ENCODE measurements around the gene PPFIBP1.

Gene PPFIBP1

GRCh38 chr12:27673101-27673718 lies 149.2 kb downstream of the PPFIBP1 start:
- DNase-seq = no peak

- DNase-seq = no peak
Measured at GRCh38 chr12:27674989-27675388, 151.0 kb downstream of the PPFIBP1 start.

- DNase-seq = no peak
Measured at GRCh38 chr12:27680619-27681018, 156.6 kb downstream of the PPFIBP1 start.

GRCh38 chr12:27682534-27682933 lies 158.5 kb downstream of the PPFIBP1 start:
- no peak for DNase-seq

- no peak for DNase-seq
Measured at GRCh38 chr12:27685274-27685673, 161.3 kb downstream of the PPFIBP1 start.

- no peak for DNase-seq
Measured at GRCh38 chr12:27686147-27686546, 162.1 kb downstream of the PPFIBP1 start.

GRCh38 chr12:27688671-27689070 lies 164.7 kb downstream of the PPFIBP1 start:
- DNase-seq = no peak

GRCh38 chr12:27689558-27690180 lies 165.7 kb downstream of the PPFIBP1 start:
- DNase-seq = no peak

- no peak for DNase-seq
Measured at GRCh38 chr12:27693403-27693802, 169.4 kb downstream of the PPFIBP1 start.

- no peak for DNase-seq
Measured at GRCh38 chr12:27695556-27696292, 171.7 kb downstream of the PPFIBP1 start.

- DNase-seq = no peak
Measured at GRCh38 chr12:27696293-27696652, 172.3 kb downstream of the PPFIBP1 start, which contains the start of gene REP15. TSS of gene REP15 (plus strand) at chr12:27696447. CDS start at chr12:27696563, 116 bp downstream.

GRCh38 chr12:27696864-27697564 lies 173.0 kb downstream of the PPFIBP1 start:
- DNase-seq = no peak

GRCh38 chr12:27703720-27704452 lies 179.9 kb downstream of the PPFIBP1 start:
- DNase-seq = peak; percentile 81

- DNase-seq = no peak
Measured at GRCh38 chr12:27705263-27705662, 181.3 kb downstream of the PPFIBP1 start.

- no peak for DNase-seq
Measured at GRCh38 chr12:27707216-27707615, 183.2 kb downstream of the PPFIBP1 start.

- no peak for DNase-seq
Measured at GRCh38 chr12:27709212-27709931, 185.4 kb downstream of the PPFIBP1 start.

GRCh38 chr12:27709932-27710591 lies 186.1 kb downstream of the PPFIBP1 start:
- peak; percentile 48 to 55 for DNase-seq

- DNase-seq = peak; percentile 93
Measured at GRCh38 chr12:27710592-27711316, 186.7 kb downstream of the PPFIBP1 start, which contains the start of gene MRPS35. TSS of gene MRPS35 (plus strand) at chr12:27710832. CDS start at chr12:27710844, 12 bp downstream.

- DNase-seq = peak; percentile 18 to 45
Measured at GRCh38 chr12:27711317-27711682, 187.3 kb downstream of the PPFIBP1 start.

GRCh38 chr12:27711967-27712366 lies 188.0 kb downstream of the PPFIBP1 start:
- DNase-seq = peak in 1 of 2 experiments; percentile 3

GRCh38 chr12:27723212-27723611 lies 199.2 kb downstream of the PPFIBP1 start:
- DNase-seq = no peak
